Testis (tissue), 2 donors: ENCODE measurements around the gene CDC42BPB.

Source experiments
- CTCF ChIP-seq, 3 experiments: fragments of 450-650 bp in 2 of 3; fragments of 200-600 bp in 1 of 3; sonication (generic) in 1 of 3; IDR thresholded peaks; one replicate each; pipeline ENCODE4 v1.5.1; 2016 to 2019; ENCODE audit warnings: antibody characterized with exemption in 3 of 3, mild to moderate bottlenecking in 2 of 3, moderate library complexity in 1 of 3
- POLR2A ChIP-seq: fragments of 450-650 bp; IDR thresholded peaks from one replicate; pipeline ENCODE4 v1.6.1; 2017; ENCODE audit warnings: antibody characterized with exemption, mild to moderate bottlenecking, moderate library complexity

GRCh38 chr14:102941419-102942011, 115.8 kb downstream of the CDC42BPB start:
- TF ChIP-seq CTCF (IDR thresholded peaks at IDR 0.05): no peak
- no peak for TF ChIP-seq POLR2A
